Epidermal melanocyte (primary cell): ENCODE measurements around the gene ZNF844.
A peak's percentile ranks its signal among the peaks of the same experiment; 100 is the strongest.
"Not testable (repeated sequence)": the region's sequence is repeated elsewhere in the genome, so short reads cannot be mapped to it uniquely, and the experiment has no call there.

Experiments used
- DNase-seq: peaks from one replicate; pipeline ENCODE4 v3.0.0; 2011; ENCODE audit warnings: low spot score; ENCODE audit not compliant: insufficient read length

ZNF844 gene

GRCh38 chr19:12092065-12092867, 27.7 kb downstream of the ZNF844 start:
- DNase-seq, result peak; percentile 81

GRCh38 chr19:12092956-12093355, 28.4 kb downstream of the ZNF844 start:
- DNase-seq, result no peak

- no peak for DNase-seq
Measured at GRCh38 chr19:12093777-12094176, 29.2 kb downstream of the ZNF844 start.

- DNase-seq, result no peak
Measured at GRCh38 chr19:12095111-12095790, 30.7 kb downstream of the ZNF844 start.

- DNase-seq, result no peak
Measured at GRCh38 chr19:12098040-12098439, 33.5 kb downstream of the ZNF844 start.

GRCh38 chr19:12103909-12104308, 39.4 kb downstream of the ZNF844 start:
- DNase-seq, result not testable (repeated sequence)

GRCh38 chr19:12111176-12111575, 46.6 kb downstream of the ZNF844 start:
- no peak for DNase-seq

- no peak for DNase-seq
Measured at GRCh38 chr19:12111943-12112637, 47.6 kb downstream of the ZNF844 start.

- DNase-seq, result no peak
Measured at GRCh38 chr19:12112701-12113100, 48.2 kb downstream of the ZNF844 start.

- no peak for DNase-seq
Measured at GRCh38 chr19:12113121-12113520, 48.6 kb downstream of the ZNF844 start.

GRCh38 chr19:12117201-12117970, 52.9 kb downstream of the ZNF844 start:
- no peak for DNase-seq

GRCh38 chr19:12126707-12127106, 62.2 kb downstream of the ZNF844 start:
- no peak for DNase-seq
